Tibial nerve (tissue), 3 donors: ENCODE results near the gene RPLP1.

Experiments used
- CTCF ChIP-seq, 5 experiments: fragments of 200-600 bp in 3 of 5; fragments of 450-650 bp in 2 of 5; sonication (generic) in 3 of 5; IDR thresholded peaks; one replicate each; pipeline ENCODE4 v1.5.1; 2016 to 2019; ENCODE audit warnings: antibody characterized with exemption in 5 of 5, mild to moderate bottlenecking in 3 of 5, moderate library complexity in 2 of 5
- POLR2A ChIP-seq, 2 donors: fragments of 450-650 bp; IDR thresholded peaks; one replicate each; pipeline ENCODE4 v1.6.1; 2017; ENCODE audit warnings: antibody characterized with exemption in 2 of 2, mild to moderate bottlenecking in 2 of 2, moderate library complexity in 2 of 2

GRCh38 chr15:69407719-69408400, 44.8 kb upstream of the RPLP1 start:
- no peak for TF ChIP-seq POLR2A (IDR thresholded peaks at IDR 0.05)
- no peak for TF ChIP-seq CTCF (IDR thresholded peaks at IDR 0.05)
